Neutrophil (primary cell): ENCODE measurements around the gene CD8B2.

Source experiments
- H3K27ac ChIP-seq: fragments of 200-600 bp; sonication (generic); 2 replicates; pipeline ENCODE4 v1.5.1; 2016; ENCODE audit warnings: mild to moderate bottlenecking, moderate library complexity
- H3K27me3 ChIP-seq: fragments of 200-600 bp; sonication (generic); 2 replicates; pipeline ENCODE4 v1.6.0; 2016; ENCODE audit warnings: mild to moderate bottlenecking
- H3K36me3 ChIP-seq: fragments of 200-600 bp; sonication (generic); 2 replicates; pipeline ENCODE4 v1.5.1; 2017
- H3K4me1 ChIP-seq, 2 experiments: fragments of 200-600 bp in 1 of 2; sonication (generic) in 1 of 2; 1 replicate in 1 of 2; 2 replicates in 1 of 2; pipeline versions ENCODE4 v1.5.1 to v1.6.1; 2013 to 2016; ENCODE audit warnings: low read depth in 1 of 2, low read length in 1 of 2, mild to moderate bottlenecking in 1 of 2, moderate library complexity in 1 of 2; ENCODE audit not compliant: control insufficient read depth in 1 of 2, insufficient read depth in 1 of 2
- H3K4me3 ChIP-seq, 2 experiments: fragments of 200-600 bp in 1 of 2; sonication (generic) in 1 of 2; 1 replicate in 1 of 2; 2 replicates in 1 of 2; pipeline ENCODE4 v1.5.1; 2013 to 2016; ENCODE audit warnings: low read depth in 1 of 2, low read length in 1 of 2, mild to moderate bottlenecking in 1 of 2, moderate library complexity in 1 of 2
- H3K9me3 ChIP-seq: fragments of 200-600 bp; sonication (generic); 2 replicates; pipeline ENCODE4 v1.5.1; 2016
- TF ChIP-seq, protein P1 (sequence below): fragments of 200-600 bp; sonication (generic); IDR thresholded peaks from 2 replicates; pipeline ENCODE4 v1.5.1; 2016; ENCODE audit warnings: antibody characterized with exemption

The CD8B2 gene

DNA sequence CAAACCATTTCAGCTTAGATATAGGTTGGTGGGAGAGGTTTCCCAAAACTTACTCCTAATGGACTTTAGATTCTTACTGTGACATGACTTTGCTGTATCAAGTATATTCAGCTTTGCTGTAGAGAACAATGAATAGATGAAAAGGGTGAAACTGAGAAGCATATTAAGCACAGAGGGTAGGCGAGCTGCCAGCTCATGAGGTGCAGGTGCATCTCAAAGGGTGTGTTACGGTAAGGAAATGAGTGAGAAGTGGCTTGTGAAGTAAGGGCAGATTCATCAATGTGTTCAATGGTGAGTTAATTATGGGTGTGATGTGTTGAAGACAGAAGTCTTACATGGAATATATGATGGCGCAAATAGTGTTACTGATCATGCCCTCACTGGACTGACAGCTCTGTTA is 49.3 kb downstream of the CD8B2 start:
- peaks cover 4% of the 10 kb centered on the region for H3K27me3 ChIP-seq
- H3K9me3 ChIP-seq, result no peaks in the 10 kb centered on the region
- no peak overlapping the region for H3K27ac ChIP-seq

DNA sequence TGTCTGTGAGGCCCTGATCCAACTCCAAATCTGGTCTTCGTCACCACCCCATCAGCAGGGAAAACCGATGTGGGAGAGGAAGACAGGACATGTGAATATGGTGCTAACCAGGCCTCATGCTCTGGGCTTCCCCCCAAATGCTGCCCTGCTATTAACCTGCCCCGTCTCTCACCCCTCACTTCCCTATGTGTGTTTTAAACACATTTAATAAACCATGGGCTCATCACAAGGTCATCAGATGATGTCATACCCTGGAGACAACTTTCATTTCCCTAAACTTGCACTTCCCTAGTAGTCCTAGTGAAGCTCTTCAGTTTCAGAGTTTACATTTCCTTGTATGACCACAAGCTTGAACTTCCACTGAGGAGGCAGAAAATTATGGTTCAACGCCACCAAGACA is 49.9 kb downstream of the CD8B2 start:
- TF ChIP-seq, protein P1, sequence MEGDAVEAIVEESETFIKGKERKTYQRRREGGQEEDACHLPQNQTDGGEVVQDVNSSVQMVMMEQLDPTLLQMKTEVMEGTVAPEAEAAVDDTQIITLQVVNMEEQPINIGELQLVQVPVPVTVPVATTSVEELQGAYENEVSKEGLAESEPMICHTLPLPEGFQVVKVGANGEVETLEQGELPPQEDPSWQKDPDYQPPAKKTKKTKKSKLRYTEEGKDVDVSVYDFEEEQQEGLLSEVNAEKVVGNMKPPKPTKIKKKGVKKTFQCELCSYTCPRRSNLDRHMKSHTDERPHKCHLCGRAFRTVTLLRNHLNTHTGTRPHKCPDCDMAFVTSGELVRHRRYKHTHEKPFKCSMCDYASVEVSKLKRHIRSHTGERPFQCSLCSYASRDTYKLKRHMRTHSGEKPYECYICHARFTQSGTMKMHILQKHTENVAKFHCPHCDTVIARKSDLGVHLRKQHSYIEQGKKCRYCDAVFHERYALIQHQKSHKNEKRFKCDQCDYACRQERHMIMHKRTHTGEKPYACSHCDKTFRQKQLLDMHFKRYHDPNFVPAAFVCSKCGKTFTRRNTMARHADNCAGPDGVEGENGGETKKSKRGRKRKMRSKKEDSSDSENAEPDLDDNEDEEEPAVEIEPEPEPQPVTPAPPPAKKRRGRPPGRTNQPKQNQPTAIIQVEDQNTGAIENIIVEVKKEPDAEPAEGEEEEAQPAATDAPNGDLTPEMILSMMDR, result no peak
- Histone ChIP-seq H3K4me3 (no peak overlapping the region), H3K27me3 (peaks cover 7% of the 10 kb centered on the region), H3K4me1 (no peaks in the 10 kb centered on the region), H3K9me3 (no peaks in the 10 kb centered on the region), H3K27ac (no peak overlapping the region), H3K36me3 (no peaks in the 10 kb centered on the region)

More for the DNA sequence above, 49.3 kb downstream of the CD8B2 start:
- no peaks in the 10 kb centered on the region for H3K4me1 ChIP-seq
- TF ChIP-seq, protein P1, result no peak
- H3K4me3 ChIP-seq, result no peak overlapping the region
- H3K36me3 ChIP-seq, result no peaks in the 10 kb centered on the region

DNA sequence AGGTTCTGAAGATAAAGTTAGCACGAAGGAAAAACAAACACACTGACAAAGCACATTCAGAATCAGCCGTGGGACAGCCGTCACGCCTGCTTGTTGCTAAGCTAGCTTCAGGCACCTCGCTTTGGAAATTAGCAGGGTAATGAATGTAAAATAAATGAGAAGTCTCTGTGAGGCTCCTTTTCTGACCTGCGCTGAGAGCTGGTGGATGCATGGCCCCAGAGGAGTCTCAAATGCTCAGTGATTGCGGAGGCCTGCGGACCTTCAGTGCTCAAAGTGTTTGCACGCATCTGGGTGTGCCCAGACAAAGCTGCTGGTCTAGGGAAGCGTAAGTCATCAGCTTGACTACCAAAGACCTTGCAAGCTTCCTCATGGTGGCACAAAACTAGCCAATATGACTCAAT is 50.6 kb downstream of the CD8B2 start:
- peaks cover 0 to under 1% of the 10 kb centered on the region in 2 experiments for H3K4me1 ChIP-seq
- H3K4me3 ChIP-seq, result no peak overlapping the region
- H3K27ac ChIP-seq, result no peak overlapping the region
- H3K36me3 ChIP-seq, result no peaks in the 10 kb centered on the region
- H3K9me3 ChIP-seq, result no peaks in the 10 kb centered on the region
- TF ChIP-seq, protein P1, result no peak
- peaks cover 10% of the 10 kb centered on the region for H3K27me3 ChIP-seq

DNA sequence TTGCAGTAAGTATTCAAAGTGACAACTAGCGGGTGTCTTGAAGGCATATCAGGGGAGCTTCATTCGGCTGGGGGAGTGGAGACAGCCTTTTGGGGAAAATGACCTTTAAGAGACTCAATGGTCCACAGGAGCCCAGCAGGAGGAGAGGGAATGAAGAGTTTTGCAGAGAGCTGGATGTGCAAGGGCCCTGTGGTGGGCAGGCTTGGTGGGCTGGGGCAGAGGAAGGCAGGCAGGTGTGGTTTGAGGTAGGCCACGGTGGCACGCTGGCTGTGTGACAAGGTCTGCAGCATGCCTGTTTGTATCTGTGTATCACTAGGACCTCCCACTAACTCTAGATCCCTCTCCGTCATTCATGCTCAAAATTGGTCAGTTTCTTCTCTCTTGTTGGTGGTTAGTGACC is 53.7 kb downstream of the CD8B2 start:
- Histone ChIP-seq H3K27me3 (peaks cover 31% of the 10 kb centered on the region), H3K27ac (no peak overlapping the region), H3K36me3 (no peaks in the 10 kb centered on the region), H3K9me3 (no peaks in the 10 kb centered on the region), H3K4me3 (no peak overlapping the region), H3K4me1 (peaks cover 0 to 5% of the 10 kb centered on the region in 2 experiments)
- TF ChIP-seq, protein P1, result no peak

DNA sequence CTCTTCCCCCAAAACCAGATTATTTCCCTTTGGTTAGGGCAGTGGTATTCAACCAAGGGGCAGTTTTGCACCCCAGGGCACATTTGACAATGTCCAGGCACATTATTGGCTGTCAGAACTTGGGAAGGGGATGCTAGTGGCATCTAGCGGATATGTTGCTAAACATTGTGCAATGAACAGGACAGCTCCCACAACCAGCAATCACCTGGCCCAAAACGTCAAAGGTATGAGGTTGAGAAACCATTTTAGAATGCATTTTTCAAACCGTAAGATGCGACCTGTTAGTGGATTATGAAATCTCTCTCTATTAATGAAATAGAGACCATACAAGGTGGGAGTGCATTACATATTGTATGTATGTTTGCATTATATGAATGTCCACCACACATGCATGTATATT is 54.2 kb downstream of the CD8B2 start:
- Histone ChIP-seq H3K36me3 (no peaks in the 10 kb centered on the region), H3K4me1 (peaks cover 0 to 6% of the 10 kb centered on the region in 2 experiments), H3K9me3 (no peaks in the 10 kb centered on the region), H3K27ac (no peak overlapping the region), H3K27me3 (peaks cover 32% of the 10 kb centered on the region), H3K4me3 (no peak overlapping the region)
- TF ChIP-seq, protein P1, result no peak
